Measurements from ENCODE around the gene WSCD2.

DNA sequence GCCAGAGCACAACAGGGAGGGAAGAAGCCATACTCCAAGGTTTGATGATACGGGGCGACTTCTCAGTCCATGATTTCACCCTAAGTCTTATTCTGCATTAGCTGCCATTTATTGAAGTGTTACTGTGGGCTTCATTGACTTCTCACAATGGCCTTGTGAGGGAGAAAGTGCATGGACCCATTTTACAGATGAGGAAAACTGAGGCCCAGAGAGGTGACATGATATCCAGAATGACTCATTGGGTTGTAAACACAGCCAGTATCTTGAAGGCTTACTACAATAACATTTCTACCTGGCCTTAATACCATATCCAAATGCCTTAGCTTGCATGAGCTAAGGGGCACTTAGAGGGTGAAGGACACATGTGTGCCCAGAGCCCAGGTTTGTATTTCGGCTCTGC lies 109.4 kb downstream of the WSCD2 start:
- no peak for TF ChIP-seq CTCF (optimal IDR thresholded peaks at IDR 0.05 in 1 of 3, IDR thresholded peaks at IDR 0.05 in 1 of 3, conservative IDR thresholded peaks at IDR 0.05 in 1 of 3; ENCODE audit: extremely low read depth in 1 of 3, insufficient read depth in 2 of 3, low read length in 3 of 3)
- TF ChIP-seq EZH2 (IDR thresholded peaks at IDR 0.05; ENCODE audit: low read length) = no peak
